Keratinocyte (primary cell): Measurements from ENCODE around the gene AP2A1.

Experiments used
- CTCF ChIP-seq, 3 experiments: IDR thresholded peaks in 1 of 3; conservative IDR thresholded peaks in 1 of 3; optimal IDR thresholded peaks in 1 of 3; 2 replicates in 2 of 3; 3 replicates in 1 of 3; pipeline versions ENCODE3 to v1.5.1; 2011; ENCODE audit warnings: low read length in 3 of 3, mild to moderate bottlenecking in 3 of 3, moderate library complexity in 2 of 3, control low read depth in 1 of 3, inconsistent platforms in 1 of 3; ENCODE audit not compliant: insufficient read depth in 2 of 3; ENCODE audit errors: extremely low read depth in 1 of 3
- EZH2 ChIP-seq: IDR thresholded peaks from one replicate; pipeline ENCODE4 v1.6.1; 2012; ENCODE audit warnings: inconsistent platforms, mild to moderate bottlenecking, low read length, moderate library complexity

GRCh38 chr19:49781394-49781793 lies 14.6 kb downstream of the AP2A1 start:
- no peak for TF ChIP-seq CTCF (optimal IDR thresholded peaks at IDR 0.05 in 1 of 3, IDR thresholded peaks at IDR 0.05 in 1 of 3, conservative IDR thresholded peaks at IDR 0.05 in 1 of 3; ENCODE audit: extremely low read depth in 1 of 3, insufficient read depth in 2 of 3, low read length in 3 of 3)
- TF ChIP-seq EZH2, result no peak
